Psoas muscle (tissue), 8 donors: ENCODE results near the gene NPR2. TPM values are rescaled to one million over a fixed set of nuclear protein-coding genes. Genes with fewer than 3 reads are reported as not detected.
A peak's percentile ranks its signal among the peaks of the same experiment; 100 is the strongest.

ENCODE experiments used
- ATAC-seq, 4 donors: fragments of 200-7000 bp; cut with Tn5 transposase; one replicate each; pipeline ENCODE4 v1.9.1; 2020; ENCODE audit warnings: moderate library complexity in 3 of 4, mild to moderate bottlenecking in 2 of 4
- DNase-seq, 2 donors: peaks; one replicate each; pipeline ENCODE4 v3.0.0-alpha.2; 2020
- H3K27ac ChIP-seq: fragments of 200-600 bp; one replicate; pipeline ENCODE4 v1.8.0; 2022
- H3K27me3 ChIP-seq, 3 donors: fragments of 200-600 bp in 1 of 3; one replicate each; pipeline versions ENCODE4 v1.6.1 to v1.8.0; 2013 to 2022; ENCODE audit warnings: low read length in 2 of 3, mild to moderate bottlenecking in 2 of 3, moderate library complexity in 1 of 3; ENCODE audit not compliant: insufficient read depth in 3 of 3
- H3K36me3 ChIP-seq, 2 donors: fragments of 200-600 bp in 1 of 2; one replicate each; pipeline versions ENCODE4 v1.6.1 to v1.8.0; 2013 to 2022; ENCODE audit warnings: low read depth in 1 of 2, mild to moderate bottlenecking in 1 of 2, moderate library complexity in 1 of 2; ENCODE audit not compliant: insufficient read depth in 1 of 2
- H3K4me1 ChIP-seq: fragments of 200-600 bp; one replicate; pipeline ENCODE4 v1.8.0; 2022
- H3K4me3 ChIP-seq: fragments of 200-600 bp; one replicate; pipeline ENCODE4 v1.8.0; 2022; ENCODE audit warnings: mild to moderate bottlenecking
- H3K9me3 ChIP-seq: fragments of 200-600 bp; one replicate; pipeline ENCODE4 v1.8.0; 2022
- CTCF ChIP-seq: fragments of 200-600 bp; IDR thresholded peaks from one replicate; pipeline ENCODE4 v1.8.0; 2022; ENCODE audit warnings: antibody characterized with exemption
- WGBS, 3 donors: extraction: QIAGEN DNeasy Blood & Tissue Kit; methylation state at CpG; one replicate each; pipeline versions ENCODE4 v1.1.6 to v1.1.7; 2013; 5-methylcytosine and 5-hydroxymethylcytosine counted together
- intact Hi-C, 2 donors: fragments of 100-400 bp; cut with DNase I; formaldehyde crosslinking; loops; one replicate each; pipeline versions ENCODE4 v1.11.0 to v1.14.2; 2022
- polyA plus RNA-seq, 3 donors: library from polyadenylated mRNA; stranded (reverse); fragments of 200-250 nt; gene quantifications; one replicate each; pipeline ENCODE4 v1.2.3, GENCODE V29; 2013
- total RNA-seq, 4 donors: library from RNA; stranded (reverse); fragmentation: NEBNext Ultra II Directional in 2 of 4; extraction: Animal tissue kit (Norgen Biotek cat#: 25700) in 2 of 4; gene quantifications; one replicate each; pipeline versions ENCODE4 v1.2.1 to v1.2.4, GENCODE V29; 2021 to 2023
- donor health status: healthy with polysubstance abuse.
- donor health status: DM: no; HTN: no; CAD: no; lungs with moderate emphysema.
- donor health status: Bipolar disorder and iron deficiency.
- donor health status: healthy.
- donor health status: DM: yes; HTN: yes; CAD: no.
- donor health status: DM: no; HTN: no; CAD: no.
- donor health status: DM: no; HTN: no; CAD: no.
- donor health status: DM: yes; HTN: yes; CAD: no.

Gene NPR2
- total and polyA plus RNA-seq, 7 donors, result 8.7 to 28.4 (median 15.5) TPM

- peaks cover 3 to 30% of the 10 kb centered on the region in 2 donors for H3K36me3 ChIP-seq
- TF ChIP-seq CTCF, result no peak
- H3K4me1 ChIP-seq, result peaks cover 30% of the 10 kb centered on the region
- intact Hi-C loops, result no loop called here
- 80 to 91% (median 81%) methylated on average over 6 of the region's 6 CpGs for WGBS, 3 donors
- no peak overlapping the region for H3K4me3 ChIP-seq
- H3K27me3 ChIP-seq, result no peaks in the 10 kb centered on the region
- no peak for ATAC-seq
- H3K27ac ChIP-seq, result no peak overlapping the region
- no peak for DNase-seq
- H3K9me3 ChIP-seq, result no peaks in the 10 kb centered on the region
These were observed 6.1 kb downstream of the NPR2 start for GRCh38 chr9:35797311-35798109.

- peaks cover 3 to 41% of the 10 kb centered on the region in 2 donors for H3K36me3 ChIP-seq
- intact Hi-C loops, result no loop called here
- no peaks in the 10 kb centered on the region for H3K27me3 ChIP-seq
- no peaks in the 10 kb centered on the region for H3K9me3 ChIP-seq
- DNase-seq (no peak), ATAC-seq (peak in 3 of 4 donors; percentile 41 to 56 (median 56))
- WGBS, 3 donors, result 90 to 96% (median 92%) methylated on average over 4 of the region's 4 CpGs
- no peak overlapping the region for H3K27ac ChIP-seq
- peaks cover 17% of the 10 kb centered on the region for H3K4me1 ChIP-seq
- H3K4me3 ChIP-seq, result no peak overlapping the region
- no peak for TF ChIP-seq CTCF
These were observed 7.4 kb downstream of the NPR2 start for GRCh38 chr9:35798658-35799374.

GRCh38 chr9:35800530-35800929 is 9.1 kb downstream of the NPR2 start:
- H3K36me3 ChIP-seq, result peaks cover 3 to 53% of the 10 kb centered on the region in 2 donors
- no peak for DNase-seq
- H3K4me1 ChIP-seq, result peaks cover 7% of the 10 kb centered on the region
- H3K9me3 ChIP-seq, result no peaks in the 10 kb centered on the region
- no peak overlapping the region for H3K27ac ChIP-seq
- no peak for ATAC-seq
- 82 to 91% (median 85%) methylated on average over 7 of the region's 7 CpGs for WGBS, 3 donors
- H3K27me3 ChIP-seq, result no peaks in the 10 kb centered on the region
- intact Hi-C loops, result no loop called here
- no peak for TF ChIP-seq CTCF
- no peak overlapping the region for H3K4me3 ChIP-seq

- ATAC-seq (peak; percentile 57 to 79 (median 67)), DNase-seq (no peak)
- intact Hi-C loops, result no loop called here
- peaks cover 7% of the 10 kb centered on the region for H3K4me1 ChIP-seq
- TF ChIP-seq CTCF, result no peak
- no peaks in the 10 kb centered on the region for H3K9me3 ChIP-seq
- peaks cover 3 to 63% of the 10 kb centered on the region in 2 donors for H3K36me3 ChIP-seq
- H3K27me3 ChIP-seq, result no peaks in the 10 kb centered on the region
- H3K27ac ChIP-seq, result no peak overlapping the region
- no peak overlapping the region for H3K4me3 ChIP-seq
- 63 to 64% (median 63%) methylated on average over 13 of the region's 13 CpGs for WGBS, 3 donors
These were observed 10.1 kb downstream of the NPR2 start for GRCh38 chr9:35801328-35802128.
